SK-N-SH treated with all-trans-retinoic acid at 6 μM for 48 hours (cell line): ENCODE data around the gene DGAT2L6.

Source experiments
- ARNTL ChIP-seq: fragments of 450-650 bp; formaldehyde crosslinking; IDR thresholded peaks from 2 replicates; pipeline ENCODE4 v1.5.0; 2020; ENCODE audit warnings: low read depth, mild to moderate bottlenecking, moderate library complexity, borderline replicate concordance
- ESRRG ChIP-seq: fragments of 250-450 bp; sonication (Bioruptor Pico); IDR thresholded peaks from 2 replicates; pipeline ENCODE4 v1.6.1; 2021; ENCODE audit warnings: mild to moderate bottlenecking
- GLIS3 ChIP-seq: fragments of 250-450 bp; sonication (Bioruptor Pico); IDR thresholded peaks from 2 replicates; pipeline ENCODE4 v1.5.0; 2020; ENCODE audit warnings: mild to moderate bottlenecking, moderate library complexity
- SNAI2 ChIP-seq: fragments of 250-450 bp; sonication (Bioruptor Pico); IDR thresholded peaks from 2 replicates; pipeline ENCODE4 v1.5.0; 2020; ENCODE audit warnings: mild to moderate bottlenecking, moderate library complexity
- TCF4 ChIP-seq: fragments of 250-450 bp; sonication (Bioruptor Pico); IDR thresholded peaks from 2 replicates; pipeline ENCODE4 v1.8.0; 2021; ENCODE audit warnings: mild to moderate bottlenecking, moderate library complexity, borderline replicate concordance
- ZFP3 ChIP-seq: fragments of 250-450 bp; sonication (Bioruptor Pico); IDR thresholded peaks from 2 replicates; pipeline ENCODE4 v1.5.0; 2020; ENCODE audit warnings: mild to moderate bottlenecking, moderate library complexity
- ZNF565 ChIP-seq: fragments of 450-650 bp; formaldehyde crosslinking; conservative IDR thresholded peaks from 2 replicates; pipeline ENCODE4 v1.5.0; 2020; ENCODE audit warnings: low read depth, mild to moderate bottlenecking, moderate library complexity
- ZNF70 ChIP-seq: fragments of 450-650 bp; formaldehyde crosslinking; IDR thresholded peaks from 2 replicates; pipeline ENCODE4 v1.5.0; 2020; ENCODE audit warnings: mild to moderate bottlenecking, moderate library complexity
- TF ChIP-seq, protein P1 (sequence below): fragments of 250-450 bp; sonication (Bioruptor Pico); IDR thresholded peaks from 2 replicates; pipeline ENCODE4 v1.8.0; 2020; ENCODE audit warnings: mild to moderate bottlenecking, moderate library complexity, borderline replicate concordance
- TF ChIP-seq, protein P2 (sequence below): fragments of 250-450 bp; sonication (Bioruptor Pico); IDR thresholded peaks from 2 replicates; pipeline ENCODE4 v1.5.1; 2020; ENCODE audit warnings: low read depth, mild to moderate bottlenecking, moderate library complexity
- TF ChIP-seq, protein P3 (sequence below): fragments of 250-450 bp; sonication (Bioruptor Pico); IDR thresholded peaks from 2 replicates; pipeline ENCODE4 v1.5.1; 2021; ENCODE audit warnings: mild to moderate bottlenecking, moderate library complexity

DNA sequence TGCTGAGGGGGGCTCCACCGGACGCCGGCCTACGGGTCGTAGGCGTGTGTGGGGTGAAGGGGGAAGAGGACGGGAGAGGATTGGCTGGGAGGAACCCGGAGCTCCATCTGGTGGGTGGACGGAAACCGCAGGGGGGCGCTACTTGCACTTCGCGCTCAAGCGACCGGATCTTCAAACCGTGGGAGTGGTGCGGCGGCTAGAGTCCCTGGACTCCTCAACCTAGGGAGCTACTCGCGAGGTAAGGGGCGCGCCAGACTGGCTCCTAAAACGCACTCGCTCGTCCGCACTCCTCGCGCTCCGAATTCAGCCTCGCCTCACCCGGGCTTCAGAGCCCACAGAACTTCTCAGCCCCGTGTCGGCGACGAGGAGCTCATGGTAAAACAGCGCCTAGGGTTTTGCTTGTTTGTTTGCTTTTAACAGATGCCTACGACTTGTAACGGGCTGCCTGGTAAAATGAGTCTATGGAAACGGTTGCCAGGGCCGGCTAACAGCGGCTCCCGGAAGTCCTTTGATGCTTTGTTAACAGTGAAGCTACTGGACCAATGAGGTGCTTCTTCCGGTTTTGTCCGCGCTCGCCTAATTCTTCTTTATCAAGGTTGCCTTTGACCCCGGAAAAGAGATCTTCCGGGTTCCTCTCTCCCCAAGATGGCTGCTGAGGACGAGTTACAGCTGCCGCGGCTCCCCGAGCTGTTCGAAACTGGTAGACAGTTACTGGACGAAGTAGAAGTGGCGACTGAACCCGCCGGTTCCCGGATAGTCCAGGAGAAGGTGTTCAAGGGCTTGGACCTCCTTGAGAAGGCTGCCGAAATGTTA is 43.8 kb upstream of the DGAT2L6 start, which contains the start of gene IGBP1:
- TF ChIP-seq, protein P1, sequence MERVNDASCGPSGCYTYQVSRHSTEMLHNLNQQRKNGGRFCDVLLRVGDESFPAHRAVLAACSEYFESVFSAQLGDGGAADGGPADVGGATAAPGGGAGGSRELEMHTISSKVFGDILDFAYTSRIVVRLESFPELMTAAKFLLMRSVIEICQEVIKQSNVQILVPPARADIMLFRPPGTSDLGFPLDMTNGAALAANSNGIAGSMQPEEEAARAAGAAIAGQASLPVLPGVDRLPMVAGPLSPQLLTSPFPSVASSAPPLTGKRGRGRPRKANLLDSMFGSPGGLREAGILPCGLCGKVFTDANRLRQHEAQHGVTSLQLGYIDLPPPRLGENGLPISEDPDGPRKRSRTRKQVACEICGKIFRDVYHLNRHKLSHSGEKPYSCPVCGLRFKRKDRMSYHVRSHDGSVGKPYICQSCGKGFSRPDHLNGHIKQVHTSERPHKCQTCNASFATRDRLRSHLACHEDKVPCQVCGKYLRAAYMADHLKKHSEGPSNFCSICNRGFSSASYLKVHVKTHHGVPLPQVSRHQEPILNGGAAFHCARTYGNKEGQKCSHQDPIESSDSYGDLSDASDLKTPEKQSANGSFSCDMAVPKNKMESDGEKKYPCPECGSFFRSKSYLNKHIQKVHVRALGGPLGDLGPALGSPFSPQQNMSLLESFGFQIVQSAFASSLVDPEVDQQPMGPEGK: no peak
- TF ChIP-seq TCF4 (no peak), ARNTL (CRISPR knock-in tag) (no peak), GLIS3 (CRISPR knock-in tag) (no peak), ZFP3 (CRISPR knock-in tag) (no peak), SNAI2 (CRISPR knock-in tag) (no peak), ZNF565 (CRISPR knock-in tag) (no peak), ESRRG (CRISPR knock-in tag) (no peak), ZNF70 (CRISPR knock-in tag) (no peak)
- TF ChIP-seq, protein P2, sequence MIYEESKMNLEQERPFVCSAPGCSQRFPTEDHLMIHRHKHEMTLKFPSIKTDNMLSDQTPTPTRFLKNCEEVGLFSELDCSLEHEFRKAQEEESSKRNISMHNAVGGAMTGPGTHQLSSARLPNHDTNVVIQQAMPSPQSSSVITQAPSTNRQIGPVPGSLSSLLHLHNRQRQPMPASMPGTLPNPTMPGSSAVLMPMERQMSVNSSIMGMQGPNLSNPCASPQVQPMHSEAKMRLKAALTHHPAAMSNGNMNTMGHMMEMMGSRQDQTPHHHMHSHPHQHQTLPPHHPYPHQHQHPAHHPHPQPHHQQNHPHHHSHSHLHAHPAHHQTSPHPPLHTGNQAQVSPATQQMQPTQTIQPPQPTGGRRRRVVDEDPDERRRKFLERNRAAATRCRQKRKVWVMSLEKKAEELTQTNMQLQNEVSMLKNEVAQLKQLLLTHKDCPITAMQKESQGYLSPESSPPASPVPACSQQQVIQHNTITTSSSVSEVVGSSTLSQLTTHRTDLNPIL (CRISPR knock-in tag): no peak
- TF ChIP-seq, protein P3, sequence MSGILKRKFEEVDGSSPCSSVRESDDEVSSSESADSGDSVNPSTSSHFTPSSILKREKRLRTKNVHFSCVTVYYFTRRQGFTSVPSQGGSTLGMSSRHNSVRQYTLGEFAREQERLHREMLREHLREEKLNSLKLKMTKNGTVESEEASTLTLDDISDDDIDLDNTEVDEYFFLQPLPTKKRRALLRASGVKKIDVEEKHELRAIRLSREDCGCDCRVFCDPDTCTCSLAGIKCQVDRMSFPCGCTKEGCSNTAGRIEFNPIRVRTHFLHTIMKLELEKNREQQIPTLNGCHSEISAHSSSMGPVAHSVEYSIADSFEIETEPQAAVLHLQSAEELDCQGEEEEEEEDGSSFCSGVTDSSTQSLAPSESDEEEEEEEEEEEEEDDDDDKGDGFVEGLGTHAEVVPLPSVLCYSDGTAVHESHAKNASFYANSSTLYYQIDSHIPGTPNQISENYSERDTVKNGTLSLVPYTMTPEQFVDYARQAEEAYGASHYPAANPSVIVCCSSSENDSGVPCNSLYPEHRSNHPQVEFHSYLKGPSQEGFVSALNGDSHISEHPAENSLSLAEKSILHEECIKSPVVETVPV (CRISPR knock-in tag): no peak
